ENCODE results near the gene SERPINE1. TPM values are rescaled to one million over a fixed set of nuclear protein-coding genes. Genes with fewer than 3 reads are reported as not detected.

The SERPINE1 gene
- total and polyA plus RNA-seq, 2 donors (not counting 1 experiment from before 2014, with no cell fraction given) = 167 to 1,153 TPM

GRCh38 chr7:101084865-101085161 lies 42.1 kb upstream of the SERPINE1 start:
- H2AFZ ChIP-seq (ENCODE audit: low read length) = peak overlapping the region; percentile 86
- H4K20me1 ChIP-seq (ENCODE audit: control insufficient read depth, extremely low read depth, insufficient read depth, low read length) = no peaks in the 10 kb centered on the region
- H3K9me3 ChIP-seq (ENCODE audit: control insufficient read depth, insufficient read depth, low read depth, low read length) = no peaks in the 10 kb centered on the region
- H3K4me3 ChIP-seq (replicated peaks in 1 of 4; ENCODE audit: control extremely low read depth in 1 of 4, insufficient read depth in 1 of 4, low read depth in 3 of 4, low read length in 4 of 4) = peak overlapping the region; percentile 91 to 95 (median 94)
- peak overlapping the region; percentile 97 for H3K27ac ChIP-seq (ENCODE audit: insufficient read depth, low read length)
- no peaks in the 10 kb centered on the region for H3K4me1 ChIP-seq (ENCODE audit: control insufficient read depth, extremely low read depth, insufficient read depth, low read length)
- peaks cover 18% of the 10 kb centered on the region for H3K36me3 ChIP-seq (ENCODE audit: control insufficient read depth, insufficient read depth, low read length)
- peak overlapping the region; percentile 90 for H3K4me2 ChIP-seq (ENCODE audit: extremely low read depth, insufficient read depth, low read length)
- peaks cover 38% of the 10 kb centered on the region for H3K79me2 ChIP-seq (ENCODE audit: control insufficient read depth, insufficient read depth, low read length)
- no peaks in the 10 kb centered on the region for H3K27me3 ChIP-seq (ENCODE audit: control insufficient read depth, insufficient read depth, low read length)
- peak overlapping the region; percentile 94 for H3K9ac ChIP-seq (ENCODE audit: insufficient read depth, low read length)
- TF ChIP-seq CTCF (conservative IDR thresholded peaks at IDR 0.05 in 1 of 2, IDR thresholded peaks at IDR 0.05 in 1 of 2; ENCODE audit: low read depth in 1 of 2, low read length in 2 of 2) (no peak), EZH2 (IDR thresholded peaks at IDR 0.05; ENCODE audit: low read length, missing control alignments) (no peak)
- DNase-seq (ENCODE audit: low read depth in 2 of 2) = no peak

GRCh38 chr7:101085162-101085964 lies 41.5 kb upstream of the SERPINE1 start, which contains the start of gene TRIM56:
Gene TRIM56, plus strand, starts transcription at chr7:101085481. Its CDS starts 1,832 bp downstream, at chr7:101087313.
- peak; percentile 77 to 78 for DNase-seq (ENCODE audit: low read depth in 2 of 2)
- Histone ChIP-seq H3K36me3 (ENCODE audit: control insufficient read depth, insufficient read depth, low read length) (peaks cover 21% of the 10 kb centered on the region), H3K27ac (ENCODE audit: insufficient read depth, low read length) (peak within 1 kb of the TSS; percentile 97), H3K27me3 (ENCODE audit: control insufficient read depth, insufficient read depth, low read length) (no peaks in the 10 kb centered on the region), H3K79me2 (ENCODE audit: control insufficient read depth, insufficient read depth, low read length) (peaks cover 44% of the 10 kb centered on the region), H2AFZ (ENCODE audit: low read length) (peak within 1 kb of the TSS; percentile 86), H3K4me3 (replicated peaks in 1 of 4; ENCODE audit: control extremely low read depth in 1 of 4, insufficient read depth in 1 of 4, low read depth in 3 of 4, low read length in 4 of 4) (peak within 1 kb of the TSS; percentile 91 to 95 (median 94)), H3K4me2 (ENCODE audit: extremely low read depth, insufficient read depth, low read length) (peak within 1 kb of the TSS; percentile 90), H4K20me1 (ENCODE audit: control insufficient read depth, extremely low read depth, insufficient read depth, low read length) (no peaks in the 10 kb centered on the region), H3K9ac (ENCODE audit: insufficient read depth, low read length) (peak within 1 kb of the TSS; percentile 94), H3K9me3 (ENCODE audit: control insufficient read depth, insufficient read depth, low read depth, low read length) (no peaks in the 10 kb centered on the region), H3K4me1 (ENCODE audit: control insufficient read depth, extremely low read depth, insufficient read depth, low read length) (no peaks in the 10 kb centered on the region)
- TF ChIP-seq CTCF (conservative IDR thresholded peaks at IDR 0.05 in 1 of 2, IDR thresholded peaks at IDR 0.05 in 1 of 2; ENCODE audit: low read depth in 1 of 2, low read length in 2 of 2) = no peak
- no peak for TF ChIP-seq EZH2 (IDR thresholded peaks at IDR 0.05; ENCODE audit: low read length, missing control alignments)

- Histone ChIP-seq H3K4me1 (ENCODE audit: control insufficient read depth, extremely low read depth, insufficient read depth, low read length) (no peaks in the 10 kb centered on the region), H3K9me3 (ENCODE audit: control insufficient read depth, insufficient read depth, low read depth, low read length) (no peaks in the 10 kb centered on the region), H3K27me3 (ENCODE audit: control insufficient read depth, insufficient read depth, low read length) (no peaks in the 10 kb centered on the region), H3K79me2 (ENCODE audit: control insufficient read depth, insufficient read depth, low read length) (peaks cover 49% of the 10 kb centered on the region), H3K9ac (ENCODE audit: insufficient read depth, low read length) (no peak overlapping the region), H3K27ac (ENCODE audit: insufficient read depth, low read length) (no peak overlapping the region), H3K4me3 (replicated peaks in 1 of 4; ENCODE audit: control extremely low read depth in 1 of 4, insufficient read depth in 1 of 4, low read depth in 3 of 4, low read length in 4 of 4) (no peak overlapping the region), H3K4me2 (ENCODE audit: extremely low read depth, insufficient read depth, low read length) (no peak overlapping the region), H4K20me1 (ENCODE audit: control insufficient read depth, extremely low read depth, insufficient read depth, low read length) (no peaks in the 10 kb centered on the region), H3K36me3 (ENCODE audit: control insufficient read depth, insufficient read depth, low read length) (peaks cover 24% of the 10 kb centered on the region), H2AFZ (ENCODE audit: low read length) (no peak overlapping the region)
- no peak for DNase-seq (ENCODE audit: low read depth in 2 of 2)
- TF ChIP-seq EZH2 (IDR thresholded peaks at IDR 0.05; ENCODE audit: low read length, missing control alignments) (no peak), CTCF (conservative IDR thresholded peaks at IDR 0.05 in 1 of 2, IDR thresholded peaks at IDR 0.05 in 1 of 2; ENCODE audit: low read depth in 1 of 2, low read length in 2 of 2) (no peak)
These were observed 39.4 kb upstream of the SERPINE1 start for GRCh38 chr7:101087334-101088068.
